T-cell (primary cell): ENCODE results near the gene AFDN. TPM values are rescaled to one million over a fixed set of nuclear protein-coding genes. Genes with fewer than 3 reads are reported as not detected.

Source experiments
- ATAC-seq, 4 experiments: fragments of 200-7000 bp in 3 of 4; fragments of 150-1000 bp in 1 of 4; cut with Tn5 transposase; replicated peaks in 1 of 4; 1 replicate in 3 of 4; 2 replicates in 1 of 4; pipeline ENCODE4 v1.10.0; 2021; ENCODE audit warnings: moderate library complexity in 3 of 4, mild to moderate bottlenecking in 2 of 4, moderate number of reproducible peaks in 1 of 4
- CTCF ChIA-PET, 2 donors: fragments of 300-600 bp; sonication (Branson Sonifier 250); formaldehyde crosslinking; loops; one replicate each; lab custom pipeline; 2022; ENCODE audit warnings: antibody characterized with exemption in 2 of 2; lab: Charles Lee
- POLR2A ChIA-PET, 2 donors: fragments of 300-600 bp; sonication (Branson Sonifier 250); formaldehyde crosslinking; loops; one replicate each; lab custom pipeline; 2022; ENCODE audit warnings: antibody characterized with exemption in 2 of 2; lab: Charles Lee
- DNase-seq, 35 experiments: peaks; one replicate each; pipeline versions ENCODE4 v3.0.0 to v3.0.0-alpha.2; 2013 to 2023
- H3K27ac ChIP-seq: one replicate; pipeline ENCODE4 v1.5.1; 2013; ENCODE audit warnings: low read length
- H3K27me3 ChIP-seq, 2 experiments: replicated peaks in 1 of 2; 1 replicate in 1 of 2; 2 replicates in 1 of 2; pipeline versions ENCODE4 v1.6.1 to v1.7.0; 2013; ENCODE audit warnings: low read length in 1 of 2, mixed read lengths in 1 of 2; ENCODE audit not compliant: control insufficient read depth in 2 of 2, insufficient read depth in 2 of 2; ENCODE audit errors: extremely low read depth in 1 of 2
- H3K36me3 ChIP-seq, 2 donors: 1 replicate in 1 of 2; 2 replicates in 1 of 2; pipeline versions ENCODE4 v1.6.1 to v1.7.0; 2013; ENCODE audit warnings: low read length in 1 of 2; ENCODE audit not compliant: control insufficient read depth in 2 of 2, insufficient read depth in 1 of 2; ENCODE audit errors: extremely low read depth in 1 of 2
- H3K4me1 ChIP-seq, 2 experiments: 1 replicate in 1 of 2; 2 replicates in 1 of 2; pipeline versions ENCODE4 v1.6.1 to v1.7.0; 2013; ENCODE audit warnings: low read length in 2 of 2, mixed read lengths in 1 of 2; ENCODE audit not compliant: insufficient read depth in 2 of 2, control insufficient read depth in 1 of 2; ENCODE audit errors: extremely low read depth in 1 of 2
- H3K4me3 ChIP-seq, 2 donors: 1 replicate in 1 of 2; 2 replicates in 1 of 2; pipeline versions ENCODE4 v1.5.1 to v1.7.0; 2013; ENCODE audit warnings: mild to moderate bottlenecking in 2 of 2, low read length in 1 of 2, moderate library complexity in 1 of 2; ENCODE audit not compliant: control insufficient read depth in 1 of 2; ENCODE audit errors: extremely low read depth in 1 of 2
- H3K9me3 ChIP-seq: 2 replicates; pipeline ENCODE4 v1.7.0; 2013
- H3K27ac Mint-ChIP-seq, 2 donors: one replicate each; pipeline ENCODE4 v1.8.0; 2020 to 2021; ENCODE audit warnings: mild to moderate bottlenecking in 2 of 2, mixed read lengths in 2 of 2
- H3K27me3 Mint-ChIP-seq, 2 donors: one replicate each; pipeline ENCODE4 v1.8.0; 2021 to 2022; ENCODE audit warnings: mixed read lengths in 2 of 2
- H3K36me3 Mint-ChIP-seq: one replicate; pipeline ENCODE4 v1.8.0; 2021; ENCODE audit warnings: mixed read lengths
- H3K4me1 Mint-ChIP-seq, 3 donors: one replicate each; pipeline ENCODE4 v1.8.0; 2020 to 2022; ENCODE audit warnings: mixed read lengths in 3 of 3, mild to moderate bottlenecking in 1 of 3
- H3K4me3 Mint-ChIP-seq, 3 donors: one replicate each; pipeline ENCODE4 v1.8.0; 2020 to 2022; ENCODE audit warnings: mild to moderate bottlenecking in 3 of 3, mixed read lengths in 3 of 3, moderate library complexity in 3 of 3
- H3K9me3 Mint-ChIP-seq, 3 donors: one replicate each; pipeline ENCODE4 v1.8.0; 2020 to 2022; ENCODE audit warnings: mixed read lengths in 3 of 3
- WGBS: methylation state at CpG from one replicate; pipeline ENCODE4 v1.1.5; 2013; ENCODE audit warnings: missing lambda C conversion rate; ENCODE audit not compliant: insufficient coverage; 5-methylcytosine and 5-hydroxymethylcytosine counted together
- total RNA-seq, 35 experiments: library from RNA in 6 of 35; stranded (reverse) in 6 of 35; fragments of 120-200 nt in 1 of 35; gene quantifications; one replicate each; pipeline versions ENCODE4 v1.2.1 to v1.2.4 and lab custom pipeline; 2013 to 2026

The AFDN gene
- total RNA-seq, 5 donors from 2014 or later (not counting 1 experiment from before 2014, with no cell fraction given) = 10.6 to 30.3 (median 20.7) TPM

GRCh38 chr6:168012431-168013249, 185.9 kb downstream of the AFDN start:
- H3K9me3 ChIP-seq = peaks cover 4% of the 10 kb centered on the region
- H3K27ac Mint-ChIP-seq = no peak overlapping the region
- H3K27ac ChIP-seq = no peak overlapping the region
- H3K4me1 ChIP-seq = no peaks in the 10 kb centered on the region
- WGBS = 85% methylated on average over 13 of the region's 13 CpGs
- peaks cover 0 to 20% of the 10 kb centered on the region in 2 experiments for H3K27me3 ChIP-seq
- no peaks in the 10 kb centered on the region for H3K36me3 Mint-ChIP-seq
- CTCF ChIA-PET = no interaction called here
- H3K4me3 Mint-ChIP-seq = no peak overlapping the region
- H3K4me1 Mint-ChIP-seq = no peaks in the 10 kb centered on the region
- no peak overlapping the region for H3K4me3 ChIP-seq
- ATAC-seq = no peak
- peaks cover 9 to 11% of the 10 kb centered on the region in 2 donors for H3K27me3 Mint-ChIP-seq
- DNase-seq = no peak
- H3K9me3 Mint-ChIP-seq = peaks cover 17 to 33% (median 26%) of the 10 kb centered on the region in 3 donors
- no peaks in the 10 kb centered on the region for H3K36me3 ChIP-seq
- POLR2A ChIA-PET = no interaction called here

- Histone ChIP-seq H3K4me3 (no peak overlapping the region), H3K9me3 (peaks cover 4% of the 10 kb centered on the region), H3K36me3 (no peaks in the 10 kb centered on the region), H3K27me3 (peaks cover 0 to 20% of the 10 kb centered on the region in 2 experiments), H3K27ac (no peak overlapping the region), H3K4me1 (no peaks in the 10 kb centered on the region)
- Mint-ChIP-seq H3K9me3 (peaks cover 17 to 33% (median 24%) of the 10 kb centered on the region in 3 donors), H3K36me3 (no peaks in the 10 kb centered on the region), H3K4me3 (no peak overlapping the region), H3K27me3 (peaks cover 9 to 11% of the 10 kb centered on the region in 2 donors), H3K27ac (no peak overlapping the region), H3K4me1 (no peaks in the 10 kb centered on the region)
- WGBS = 77% methylated on average over 5 of the region's 7 CpGs
- ChIA-PET CTCF (no interaction called here), POLR2A (no interaction called here)
- ATAC-seq (no peak), DNase-seq (no peak)
Measured at GRCh38 chr6:168013250-168013915, 186.7 kb downstream of the AFDN start.

- no peaks in the 10 kb centered on the region for H3K36me3 Mint-ChIP-seq
Measured at GRCh38 chr6:168014428-168014827, 187.7 kb downstream of the AFDN start.

GRCh38 chr6:168015009-168015408, 188.3 kb downstream of the AFDN start:
- WGBS = 83% methylated on average over 3 of the region's 4 CpGs
- no peak overlapping the region for H3K27ac ChIP-seq
- H3K36me3 ChIP-seq = no peaks in the 10 kb centered on the region
- peaks cover 22 to 27% (median 23%) of the 10 kb centered on the region in 3 donors for H3K9me3 Mint-ChIP-seq
- no peak overlapping the region for H3K4me3 ChIP-seq
- no peaks in the 10 kb centered on the region for H3K4me1 Mint-ChIP-seq
- ATAC-seq (no peak), DNase-seq (no peak)
- H3K9me3 ChIP-seq = peaks cover 4% of the 10 kb centered on the region
- ChIA-PET POLR2A (no interaction called here), CTCF (no interaction called here)
- no peak overlapping the region for H3K4me3 Mint-ChIP-seq
- no peaks in the 10 kb centered on the region for H3K4me1 ChIP-seq
- H3K36me3 Mint-ChIP-seq = no peaks in the 10 kb centered on the region
- H3K27ac Mint-ChIP-seq = no peak overlapping the region
- peaks cover 9 to 11% of the 10 kb centered on the region in 2 donors for H3K27me3 Mint-ChIP-seq
- H3K27me3 ChIP-seq = peaks cover 0 to 20% of the 10 kb centered on the region in 2 experiments

More at GRCh38 chr6:168014428-168014827, 187.7 kb downstream of the AFDN start:
- WGBS = 70% methylated on average over 2 of the region's 6 CpGs
- Histone ChIP-seq H3K36me3 (no peaks in the 10 kb centered on the region), H3K27ac (no peak overlapping the region), H3K4me3 (no peak overlapping the region), H3K4me1 (no peaks in the 10 kb centered on the region), H3K27me3 (peaks cover 0 to 20% of the 10 kb centered on the region in 2 experiments), H3K9me3 (peaks cover 4% of the 10 kb centered on the region)
- ATAC-seq (no peak), DNase-seq (no peak)
- H3K4me3 Mint-ChIP-seq = no peak overlapping the region
- POLR2A ChIA-PET = no interaction called here
- peaks cover 9 to 11% of the 10 kb centered on the region in 2 donors for H3K27me3 Mint-ChIP-seq
- H3K4me1 Mint-ChIP-seq = no peaks in the 10 kb centered on the region
- H3K9me3 Mint-ChIP-seq = peaks cover 23 to 27% (median 27%) of the 10 kb centered on the region in 3 donors
- H3K27ac Mint-ChIP-seq = no peak overlapping the region
- CTCF ChIA-PET = no interaction called here

GRCh38 chr6:168015482-168016175, 188.9 kb downstream of the AFDN start:
- ChIA-PET POLR2A (no interaction called here), CTCF (no interaction called here)
- Mint-ChIP-seq H3K27me3 (peaks cover 9 to 11% of the 10 kb centered on the region in 2 donors), H3K36me3 (no peaks in the 10 kb centered on the region), H3K9me3 (peaks cover 19 to 21% (median 19%) of the 10 kb centered on the region in 3 donors), H3K27ac (no peak overlapping the region), H3K4me1 (no peaks in the 10 kb centered on the region), H3K4me3 (no peak overlapping the region)
- no peak overlapping the region for H3K4me3 ChIP-seq
- no peaks in the 10 kb centered on the region for H3K36me3 ChIP-seq
- no peaks in the 10 kb centered on the region for H3K4me1 ChIP-seq
- H3K27ac ChIP-seq = no peak overlapping the region
- H3K27me3 ChIP-seq = peaks cover 0 to 20% of the 10 kb centered on the region in 2 experiments
- H3K9me3 ChIP-seq = peaks cover 4% of the 10 kb centered on the region
- no peak for DNase-seq
- 87% methylated on average over 13 of the region's 14 CpGs for WGBS
- ATAC-seq = no peak

- Histone ChIP-seq H3K27ac (no peak overlapping the region), H3K27me3 (peaks cover 0 to 20% of the 10 kb centered on the region in 2 experiments), H3K4me3 (no peak overlapping the region), H3K4me1 (no peaks in the 10 kb centered on the region), H3K9me3 (peaks cover 4% of the 10 kb centered on the region), H3K36me3 (no peaks in the 10 kb centered on the region)
- CTCF ChIA-PET = no interaction called here
- peaks cover 9 to 11% of the 10 kb centered on the region in 2 donors for H3K27me3 Mint-ChIP-seq
- no peaks in the 10 kb centered on the region for H3K4me1 Mint-ChIP-seq
- ATAC-seq (no peak), DNase-seq (no peak)
- H3K9me3 Mint-ChIP-seq = peaks cover 13 to 15% (median 13%) of the 10 kb centered on the region in 3 donors
- H3K36me3 Mint-ChIP-seq = no peaks in the 10 kb centered on the region
- no peak overlapping the region for H3K27ac Mint-ChIP-seq
- POLR2A ChIA-PET = no interaction called here
- H3K4me3 Mint-ChIP-seq = no peak overlapping the region
- WGBS = 93% methylated on average over 17 of the region's 18 CpGs
Measured at GRCh38 chr6:168016176-168016620, 189.5 kb downstream of the AFDN start.
